Activated CD8-positive, alpha-beta memory T cell treated with anti-CD3 and anti-CD28 coated beads for 4 hours (primary cell): ENCODE results near the gene TPGS2.
"Not testable (repeated sequence)": the region's sequence is repeated elsewhere in the genome, so short reads cannot be mapped to it uniquely, and the experiment has no call there.

ENCODE experiments used
- DNase-seq, 2 donors: peaks; one replicate each; pipeline ENCODE4 v3.0.0-alpha.2; 2020; ENCODE audit warnings: low read depth in 2 of 2

The TPGS2 gene

GRCh38 chr18:36775396-36775795, 53.4 kb downstream of the TPGS2 start:
- no peak for DNase-seq

DNA sequence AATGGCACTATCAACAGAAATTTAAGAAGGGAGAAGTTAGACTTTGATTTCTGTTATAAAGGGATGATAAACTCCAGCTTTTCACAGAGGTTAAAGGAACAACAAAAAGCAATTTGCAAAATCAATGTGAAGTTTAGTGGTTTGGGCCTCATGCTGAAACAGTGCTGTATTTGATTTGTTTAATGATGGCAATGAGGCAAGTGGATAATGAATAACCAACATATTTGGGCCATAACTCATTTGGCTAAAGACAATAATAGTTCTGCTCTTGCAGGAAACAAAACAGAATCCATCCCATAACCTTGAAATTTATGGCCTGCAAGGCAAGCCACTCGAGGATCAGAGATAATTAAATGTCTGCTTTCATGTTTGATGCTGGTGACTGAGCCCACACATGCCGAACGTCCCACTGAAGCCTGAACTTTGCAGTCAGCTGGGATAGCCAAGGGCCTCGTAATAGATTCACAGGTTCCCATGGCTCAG, 56.5 kb downstream of the TPGS2 start:
- no peak for DNase-seq

- DNase-seq: no peak
These were observed 57.6 kb downstream of the TPGS2 start for GRCh38 chr18:36771245-36771644.

GRCh38 chr18:36770315-36770946, 58.4 kb downstream of the TPGS2 start:
- DNase-seq: no peak

- DNase-seq: no peak
These were observed 59.0 kb downstream of the TPGS2 start for GRCh38 chr18:36769611-36770314.

DNA sequence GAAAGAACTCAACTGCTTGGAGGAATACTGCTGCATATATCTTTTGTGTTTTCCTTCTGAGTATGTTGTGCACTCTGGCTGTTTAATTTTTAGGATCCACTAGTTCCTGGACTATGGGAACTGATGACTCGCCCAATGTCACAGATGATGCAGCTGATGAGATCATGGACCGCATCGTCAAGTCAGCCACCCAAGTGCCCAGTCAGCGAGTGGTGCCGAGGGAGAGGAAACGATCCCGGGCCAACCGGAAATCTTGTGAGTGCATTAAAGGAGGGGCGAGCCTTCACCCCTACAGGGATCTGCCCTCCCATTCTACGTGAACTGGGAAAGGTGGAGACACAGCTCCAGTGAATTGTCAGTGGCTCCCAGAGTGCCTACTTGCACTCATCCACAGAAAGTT, 59.6 kb downstream of the TPGS2 start:
- no peak for DNase-seq

DNA sequence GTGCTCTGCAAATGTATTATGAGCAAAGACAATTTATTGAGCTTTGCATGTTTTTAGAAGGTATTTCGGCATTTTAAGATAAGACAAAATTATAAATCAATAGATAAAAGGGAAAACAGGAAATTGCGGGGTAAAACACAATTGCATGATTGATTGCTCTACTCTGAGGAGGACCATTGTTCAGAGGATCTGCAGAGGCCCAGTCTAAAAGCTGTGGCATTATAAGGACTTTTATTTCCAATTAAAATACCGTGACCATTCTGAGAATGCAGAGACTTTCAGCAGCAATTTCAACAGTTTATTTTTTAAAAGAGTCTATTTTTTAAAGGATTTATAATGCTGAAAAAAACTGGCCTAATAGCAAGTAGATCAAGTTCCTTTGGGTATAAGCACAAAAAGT, 62.0 kb downstream of the TPGS2 start:
- DNase-seq: no peak

GRCh38 chr18:36762965-36763364, 65.8 kb downstream of the TPGS2 start:
- DNase-seq: not testable (repeated sequence)

GRCh38 chr18:36762074-36762473, 66.7 kb downstream of the TPGS2 start:
- no peak for DNase-seq

GRCh38 chr18:36761186-36761698, 67.6 kb downstream of the TPGS2 start:
- no peak for DNase-seq

DNA sequence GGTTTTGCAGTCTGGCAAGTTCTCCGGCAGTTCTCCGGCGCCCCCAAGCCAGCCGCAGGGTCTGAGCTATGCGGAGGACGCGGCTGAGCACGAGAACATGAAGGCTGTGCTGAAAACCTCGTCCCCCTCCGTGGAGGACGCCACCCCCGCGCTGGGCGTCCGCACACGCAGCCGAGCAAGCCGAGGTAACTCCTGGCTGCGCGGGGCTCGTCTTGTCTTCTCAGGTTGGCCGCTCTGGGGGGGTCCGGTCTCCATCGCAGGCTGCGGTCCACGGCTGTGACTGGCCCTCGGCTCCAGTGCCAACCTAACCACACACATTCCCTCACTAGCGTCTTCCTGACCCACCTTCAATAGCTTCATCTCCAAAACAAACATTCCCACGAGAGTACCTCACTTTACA, 68.2 kb downstream of the TPGS2 start:
- no peak for DNase-seq

GRCh38 chr18:36759167-36759776, 69.5 kb downstream of the TPGS2 start:
- no peak for DNase-seq

DNA sequence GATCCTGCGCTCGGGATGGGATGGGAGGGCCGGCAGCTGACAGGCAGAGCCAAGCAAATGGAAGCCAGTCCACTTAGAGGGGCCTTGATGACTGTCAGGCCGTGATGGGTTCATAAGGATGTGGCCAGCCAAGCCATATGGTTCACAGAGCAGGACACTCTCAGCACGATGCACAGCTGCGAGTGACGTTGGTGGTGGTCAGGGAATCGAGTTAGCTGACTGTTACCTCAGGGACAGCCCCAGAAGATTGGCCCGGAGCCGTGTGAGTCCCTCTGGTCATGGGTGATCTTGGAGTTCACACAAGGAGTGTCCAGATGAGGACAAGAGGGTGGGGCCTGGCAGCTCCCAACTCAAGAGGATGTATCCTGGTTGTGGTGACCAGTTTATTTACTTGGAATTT, 70.2 kb downstream of the TPGS2 start:
- DNase-seq: no peak

GRCh38 chr18:36757991-36758390, 70.8 kb downstream of the TPGS2 start:
- no peak for DNase-seq

- no peak for DNase-seq
These were observed 71.7 kb downstream of the TPGS2 start for GRCh38 chr18:36757081-36757480.

DNA sequence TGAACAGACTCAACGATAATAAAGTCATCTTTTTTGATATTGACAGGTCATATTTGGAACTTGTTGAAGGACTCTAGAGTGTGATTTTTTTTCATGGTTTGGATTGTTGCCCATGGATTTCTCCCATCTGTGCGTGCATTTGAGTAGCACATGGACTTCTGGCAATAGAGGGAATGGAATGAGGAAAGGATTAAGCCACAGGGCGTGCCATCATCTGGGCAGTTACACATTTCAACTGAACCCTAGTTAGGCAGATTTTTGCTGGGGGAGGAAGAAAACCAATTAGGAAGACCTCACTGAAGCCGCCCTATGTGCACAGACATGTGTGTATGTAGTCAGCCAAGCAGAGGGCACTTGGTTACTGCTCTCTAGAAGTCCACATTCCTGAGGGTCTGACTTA, 72.6 kb downstream of the TPGS2 start:
- no peak for DNase-seq

DNA sequence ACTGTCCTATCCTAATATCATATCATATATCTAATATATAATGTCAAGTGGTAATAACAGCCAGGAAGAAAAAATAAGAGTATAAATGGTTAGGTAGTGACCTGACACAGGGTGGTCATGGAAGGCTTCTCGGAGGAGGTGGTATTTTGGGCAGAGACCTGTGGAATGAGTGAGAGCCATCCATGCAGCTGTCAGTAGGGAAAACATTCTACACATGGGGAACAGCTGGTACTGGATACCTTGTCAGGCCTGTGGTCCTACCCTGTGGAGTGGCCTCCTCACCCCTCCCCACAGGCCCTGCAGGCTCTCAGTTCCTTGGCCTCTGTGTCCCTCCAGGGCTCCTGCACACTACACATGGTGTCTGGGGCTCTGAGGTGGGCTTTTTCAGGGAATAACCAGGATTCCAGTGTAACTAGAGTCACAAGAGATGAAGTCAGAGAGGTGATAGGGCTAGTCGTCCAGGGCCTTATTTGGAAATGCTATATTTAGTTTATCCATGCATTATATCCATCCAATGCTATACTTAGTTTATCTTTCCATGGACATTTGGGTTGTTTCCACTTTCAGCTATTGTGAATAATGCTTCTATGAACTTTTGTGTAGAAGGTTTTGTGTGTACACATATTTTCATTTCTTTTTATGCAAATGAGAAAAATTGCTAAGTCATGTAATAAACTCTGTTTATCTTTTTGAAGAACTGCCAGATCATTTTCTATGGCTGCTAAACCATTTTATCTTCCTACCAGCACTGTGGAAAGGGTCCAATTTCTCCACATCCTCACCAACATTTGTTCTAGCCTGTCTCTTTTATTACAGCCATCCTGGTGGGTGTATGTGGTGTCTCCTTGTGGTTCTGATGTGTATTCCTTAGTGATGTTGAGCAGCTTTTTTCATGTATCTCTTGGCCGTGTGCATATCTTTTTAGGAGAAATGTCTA, 75.6 kb downstream of the TPGS2 start:
- DNase-seq: no peak

- DNase-seq: no peak
These were observed 83.4 kb downstream of the TPGS2 start for GRCh38 chr18:36745219-36745975.

DNA sequence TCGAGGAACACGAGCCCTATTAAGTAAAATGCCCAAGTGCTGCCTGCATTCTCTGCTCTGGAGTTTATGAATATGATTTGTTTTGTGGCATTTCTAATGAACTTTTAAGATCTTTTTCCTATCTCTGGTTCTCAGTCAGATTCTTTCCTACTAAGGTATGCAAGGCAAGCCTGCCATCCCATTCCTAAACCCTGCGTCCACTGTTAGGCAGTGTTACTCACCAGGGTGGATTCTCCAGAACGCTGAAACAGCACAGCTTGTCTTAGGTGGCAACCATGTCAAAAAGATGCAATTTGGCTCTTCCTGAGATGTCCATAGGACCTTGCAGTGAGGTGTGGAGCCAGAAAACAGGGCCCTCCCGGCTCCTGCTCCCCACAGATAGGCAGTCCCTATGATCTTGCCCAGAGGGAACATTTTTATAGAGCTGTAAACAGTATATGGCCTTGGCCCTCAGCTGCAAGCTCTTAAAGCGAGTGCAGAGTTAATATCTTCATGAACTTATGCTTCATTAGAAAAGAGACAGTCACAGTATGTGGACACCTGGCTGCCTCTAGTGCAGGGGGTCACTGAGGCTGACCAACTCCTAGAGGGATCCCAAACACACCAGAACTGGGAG, 84.4 kb downstream of the TPGS2 start:
- DNase-seq: no peak
